GM23338 (cell line): ENCODE data around the gene TRIM68. TPM values are rescaled to one million over a fixed set of nuclear protein-coding genes. Genes with fewer than 3 reads are reported as not detected.

ENCODE experiments used
- ATAC-seq: fragments of 200-7000 bp; cut with Tn5 transposase; 3 replicates; pipeline ENCODE4 v1.9.1; 2020
- DNase-seq: peaks from one replicate; pipeline ENCODE4 v3.0.0-alpha.2; 2015; ENCODE audit warnings: low spot score
- H2AFZ ChIP-seq: fragments of 200-600 bp; sonication (generic); 2 replicates; pipeline ENCODE4 v1.8.0; 2016; ENCODE audit warnings: antibody characterized with exemption, mild to moderate bottlenecking, moderate library complexity
- H3F3A ChIP-seq: fragments of 200-600 bp; sonication (generic); replicated peaks from 2 replicates; pipeline ENCODE4 v1.8.0; 2017; ENCODE audit warnings: antibody characterized with exemption, mixed run types, low read depth
- H3K27ac ChIP-seq: fragments of 200-600 bp; sonication (generic); 2 replicates; pipeline ENCODE4 v1.6.1; 2016; ENCODE audit warnings: low read depth
- H3K27me3 ChIP-seq: fragments of 200-600 bp; sonication (generic); 2 replicates; pipeline ENCODE4 v1.8.0; 2016; ENCODE audit warnings: mild to moderate bottlenecking, mixed run types, moderate library complexity; ENCODE audit not compliant: insufficient read depth
- H3K36me3 ChIP-seq: fragments of 200-600 bp; sonication (generic); 2 replicates; pipeline ENCODE4 v1.8.0; 2016; ENCODE audit warnings: mild to moderate bottlenecking; ENCODE audit not compliant: insufficient read depth
- H3K4me1 ChIP-seq: fragments of 200-600 bp; sonication (generic); 2 replicates; pipeline ENCODE4 v1.8.0; 2016; ENCODE audit warnings: mild to moderate bottlenecking, moderate library complexity; ENCODE audit not compliant: insufficient read depth
- H3K4me2 ChIP-seq: fragments of 200-600 bp; sonication (generic); 2 replicates; pipeline ENCODE4 v1.7.1; 2017; ENCODE audit warnings: mixed run types
- H3K4me3 ChIP-seq: fragments of 200-600 bp; sonication (generic); 2 replicates; pipeline ENCODE4 v1.6.1; 2016; ENCODE audit warnings: mixed run types
- H3K79me2 ChIP-seq: fragments of 200-600 bp; sonication (generic); replicated peaks from 2 replicates; pipeline ENCODE4 v1.8.0; 2017; ENCODE audit warnings: mild to moderate bottlenecking; ENCODE audit not compliant: insufficient read depth
- H3K9me2 ChIP-seq: fragments of 200-600 bp; sonication (generic); 2 replicates; pipeline ENCODE4 v1.8.0; 2017; ENCODE audit not compliant: insufficient read depth
- H4K20me1 ChIP-seq: fragments of 200-600 bp; sonication (generic); replicated peaks from 2 replicates; pipeline ENCODE4 v1.8.0; 2017; ENCODE audit warnings: mild to moderate bottlenecking; ENCODE audit not compliant: insufficient read depth
- H3K27ac Mint-ChIP-seq: 2 replicates; pipeline ENCODE4 v1.8.0; 2020; ENCODE audit warnings: inconsistent platforms, mild to moderate bottlenecking, moderate library complexity, mixed read lengths
- H3K27me3 Mint-ChIP-seq: 3 replicates; pipeline ENCODE4 v1.8.0; 2022; ENCODE audit warnings: low read depth, mild to moderate bottlenecking, moderate library complexity, mixed read lengths, inconsistent platforms; ENCODE audit not compliant: insufficient read depth, poor library complexity
- H3K36me3 Mint-ChIP-seq: 3 replicates; pipeline ENCODE4 v1.8.0; 2021; ENCODE audit warnings: low read depth, mild to moderate bottlenecking, inconsistent platforms, moderate library complexity, mixed read lengths
- H3K4me1 Mint-ChIP-seq: 3 replicates; pipeline ENCODE4 v1.8.0; 2020; ENCODE audit warnings: mild to moderate bottlenecking, inconsistent platforms, mixed read lengths
- H3K4me3 Mint-ChIP-seq: 3 replicates; pipeline ENCODE4 v1.8.0; 2021; ENCODE audit warnings: moderate library complexity, mild to moderate bottlenecking, inconsistent platforms, mixed read lengths
- H3K9me3 Mint-ChIP-seq: 3 replicates; pipeline ENCODE4 v1.8.0; 2020; ENCODE audit warnings: moderate library complexity, mild to moderate bottlenecking, inconsistent platforms, mixed read lengths
- CREB1 ChIP-seq: fragments of 250-450 bp; sonication (Bioruptor Pico); IDR thresholded peaks from 2 replicates; pipeline ENCODE4 v1.5.0; 2020; ENCODE audit warnings: low read depth, mild to moderate bottlenecking, moderate library complexity
- ETS1 ChIP-seq: IDR thresholded peaks from 2 replicates; pipeline ENCODE4 v1.6.1; 2016; ENCODE audit warnings: antibody characterized with exemption
- EZH2 ChIP-seq: fragments of 200-600 bp; sonication (generic); IDR thresholded peaks from one replicate; pipeline ENCODE4 v1.8.0; 2017; ENCODE audit warnings: antibody characterized with exemption, mild to moderate bottlenecking, low read depth; ENCODE audit not compliant: unreplicated experiment
- EZH2phosphoT487 ChIP-seq: fragments of 200-600 bp; sonication (generic); IDR thresholded peaks from one replicate; pipeline ENCODE4 v1.8.1; 2018; ENCODE audit warnings: antibody characterized with exemption; ENCODE audit not compliant: unreplicated experiment
- JUNB ChIP-seq: IDR thresholded peaks from one replicate; pipeline ENCODE4 v1.6.1; 2016; ENCODE audit warnings: antibody characterized with exemption; ENCODE audit not compliant: unreplicated experiment
- NANOG ChIP-seq: IDR thresholded peaks from 2 replicates; pipeline ENCODE4 v1.6.1; 2016; ENCODE audit warnings: antibody characterized with exemption, borderline replicate concordance
- POLR2AphosphoS5 ChIP-seq: IDR thresholded peaks from 2 replicates; pipeline ENCODE4 v1.6.1; 2016; ENCODE audit warnings: antibody characterized with exemption, low read depth
- STAT1 ChIP-seq: IDR thresholded peaks from one replicate; pipeline ENCODE4 v1.6.1; 2016; ENCODE audit warnings: antibody characterized with exemption; ENCODE audit not compliant: unreplicated experiment
- ZNF114 ChIP-seq: fragments of 250-450 bp; sonication (Bioruptor Pico); IDR thresholded peaks from 2 replicates; pipeline ENCODE4 v1.5.0; 2020; ENCODE audit warnings: mild to moderate bottlenecking, moderate library complexity
- ZNF331 ChIP-seq: fragments of 250-450 bp; sonication (Bioruptor Pico); IDR thresholded peaks from 2 replicates; pipeline ENCODE4 v1.5.0; 2020; ENCODE audit warnings: low read depth, mild to moderate bottlenecking, moderate library complexity
- polyA plus RNA-seq: library from polyadenylated mRNA; unstranded; fragments of >200 nt; fragmentation: Nextera tagmentation; extraction: Ambion mirVana; gene quantifications from 2 replicates; pipeline ENCODE4 v1.2.1, GENCODE V29; 2016
- total RNA-seq: library from RNA; depleted of rRNA; stranded (reverse); fragments of >200 nt; shearing (Covaris generic); gene quantifications from 2 replicates; pipeline ENCODE4 v1.2.3, GENCODE V29; 2014
- TF ChIP-seq, protein P1 (sequence below): fragments of 250-450 bp; sonication (Bioruptor Pico); IDR thresholded peaks from 2 replicates; pipeline ENCODE4 v1.5.0; 2020; ENCODE audit warnings: mild to moderate bottlenecking, moderate library complexity
- TF ChIP-seq, protein P2 (sequence below), 2 experiments: fragments of 200-600 bp in 1 of 2; sonication (generic) in 1 of 2; conservative IDR thresholded peaks; 2 replicates each; pipeline versions ENCODE4 v1.5.1 to v1.6.1; 2016 to 2017; ENCODE audit warnings: antibody characterized with exemption in 2 of 2, low read depth in 2 of 2, mild to moderate bottlenecking in 2 of 2, moderate library complexity in 1 of 2
- TF ChIP-seq, protein P3 (sequence below): IDR thresholded peaks from one replicate; pipeline ENCODE4 v1.6.1; 2018; ENCODE audit warnings: antibody characterized with exemption; ENCODE audit not compliant: unreplicated experiment

The TRIM68 gene
- total and polyA plus RNA-seq, 2 experiments from 2014 or later, result 1.6 to 5.7 TPM

- Histone ChIP-seq H3K27me3 (no peaks in the 10 kb centered on the region), H3K4me3 (no peak overlapping the region), H3F3A (no peaks in the 10 kb centered on the region), H3K36me3 (no peaks in the 10 kb centered on the region), H4K20me1 (no peaks in the 10 kb centered on the region), H3K9me2 (peaks cover 16% of the 10 kb centered on the region; the same call in 1 of the 2 replicates), H2AFZ (no peak overlapping the region), H3K79me2 (no peaks in the 10 kb centered on the region), H3K27ac (no peak overlapping the region), H3K4me1 (no peaks in the 10 kb centered on the region), H3K4me2 (no peak overlapping the region)
- Mint-ChIP-seq H3K9me3 (no peaks in the 10 kb centered on the region), H3K4me1 (no peaks in the 10 kb centered on the region; the same call in 2 of the 3 replicates), H3K27ac (no peak overlapping the region), H3K27me3 (peaks cover 4% of the 10 kb centered on the region), H3K4me3 (no peak overlapping the region), H3K36me3 (no peaks in the 10 kb centered on the region)
- no peak for TF ChIP-seq CREB1 (CRISPR knock-in tag)
- TF ChIP-seq, protein P1, sequence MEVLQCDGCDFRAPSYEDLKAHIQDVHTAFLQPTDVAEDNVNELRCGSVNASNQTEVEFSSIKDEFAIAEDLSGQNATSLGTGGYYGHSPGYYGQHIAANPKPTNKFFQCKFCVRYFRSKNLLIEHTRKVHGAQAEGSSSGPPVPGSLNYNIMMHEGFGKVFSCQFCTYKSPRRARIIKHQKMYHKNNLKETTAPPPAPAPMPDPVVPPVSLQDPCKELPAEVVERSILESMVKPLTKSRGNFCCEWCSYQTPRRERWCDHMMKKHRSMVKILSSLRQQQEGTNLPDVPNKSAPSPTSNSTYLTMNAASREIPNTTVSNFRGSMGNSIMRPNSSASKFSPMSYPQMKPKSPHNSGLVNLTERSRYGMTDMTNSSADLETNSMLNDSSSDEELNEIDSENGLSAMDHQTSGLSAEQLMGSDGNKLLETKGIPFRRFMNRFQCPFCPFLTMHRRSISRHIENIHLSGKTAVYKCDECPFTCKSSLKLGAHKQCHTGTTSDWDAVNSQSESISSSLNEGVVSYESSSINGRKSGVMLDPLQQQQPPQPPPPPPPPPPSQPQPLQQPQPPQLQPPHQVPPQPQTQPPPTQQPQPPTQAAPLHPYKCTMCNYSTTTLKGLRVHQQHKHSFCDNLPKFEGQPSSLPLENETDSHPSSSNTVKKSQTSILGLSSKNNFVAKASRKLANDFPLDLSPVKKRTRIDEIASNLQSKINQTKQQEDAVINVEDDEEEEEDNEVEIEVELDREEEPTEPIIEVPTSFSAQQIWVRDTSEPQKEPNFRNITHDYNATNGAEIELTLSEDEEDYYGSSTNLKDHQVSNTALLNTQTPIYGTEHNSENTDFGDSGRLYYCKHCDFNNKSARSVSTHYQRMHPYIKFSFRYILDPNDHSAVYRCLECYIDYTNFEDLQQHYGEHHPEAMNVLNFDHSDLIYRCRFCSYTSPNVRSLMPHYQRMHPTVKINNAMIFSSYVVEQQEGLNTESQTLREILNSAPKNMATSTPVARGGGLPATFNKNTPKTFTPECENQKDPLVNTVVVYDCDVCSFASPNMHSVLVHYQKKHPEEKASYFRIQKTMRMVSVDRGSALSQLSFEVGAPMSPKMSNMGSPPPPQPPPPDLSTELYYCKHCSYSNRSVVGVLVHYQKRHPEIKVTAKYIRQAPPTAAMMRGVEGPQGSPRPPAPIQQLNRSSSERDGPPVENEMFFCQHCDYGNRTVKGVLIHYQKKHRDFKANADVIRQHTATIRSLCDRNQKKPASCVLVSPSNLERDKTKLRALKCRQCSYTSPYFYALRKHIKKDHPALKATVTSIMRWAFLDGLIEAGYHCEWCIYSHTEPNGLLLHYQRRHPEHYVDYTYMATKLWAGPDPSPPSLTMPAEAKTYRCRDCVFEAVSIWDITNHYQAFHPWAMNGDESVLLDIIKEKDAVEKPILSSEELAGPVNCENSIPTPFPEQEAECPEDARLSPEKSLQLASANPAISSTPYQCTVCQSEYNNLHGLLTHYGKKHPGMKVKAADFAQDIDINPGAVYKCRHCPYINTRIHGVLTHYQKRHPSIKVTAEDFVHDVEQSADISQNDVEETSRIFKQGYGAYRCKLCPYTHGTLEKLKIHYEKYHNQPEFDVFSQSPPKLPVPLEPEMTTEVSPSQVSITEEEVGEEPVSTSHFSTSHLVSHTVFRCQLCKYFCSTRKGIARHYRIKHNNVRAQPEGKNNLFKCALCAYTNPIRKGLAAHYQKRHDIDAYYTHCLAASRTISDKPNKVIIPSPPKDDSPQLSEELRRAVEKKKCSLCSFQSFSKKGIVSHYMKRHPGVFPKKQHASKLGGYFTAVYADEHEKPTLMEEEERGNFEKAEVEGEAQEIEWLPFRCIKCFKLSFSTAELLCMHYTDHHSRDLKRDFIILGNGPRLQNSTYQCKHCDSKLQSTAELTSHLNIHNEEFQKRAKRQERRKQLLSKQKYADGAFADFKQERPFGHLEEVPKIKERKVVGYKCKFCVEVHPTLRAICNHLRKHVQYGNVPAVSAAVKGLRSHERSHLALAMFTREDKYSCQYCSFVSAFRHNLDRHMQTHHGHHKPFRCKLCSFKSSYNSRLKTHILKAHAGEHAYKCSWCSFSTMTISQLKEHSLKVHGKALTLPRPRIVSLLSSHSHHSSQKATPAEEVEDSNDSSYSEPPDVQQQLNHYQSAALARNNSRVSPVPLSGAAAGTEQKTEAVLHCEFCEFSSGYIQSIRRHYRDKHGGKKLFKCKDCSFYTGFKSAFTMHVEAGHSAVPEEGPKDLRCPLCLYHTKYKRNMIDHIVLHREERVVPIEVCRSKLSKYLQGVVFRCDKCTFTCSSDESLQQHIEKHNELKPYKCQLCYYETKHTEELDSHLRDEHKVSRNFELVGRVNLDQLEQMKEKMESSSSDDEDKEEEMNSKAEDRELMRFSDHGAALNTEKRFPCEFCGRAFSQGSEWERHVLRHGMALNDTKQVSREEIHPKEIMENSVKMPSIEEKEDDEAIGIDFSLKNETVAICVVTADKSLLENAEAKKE, result no peak
- TF ChIP-seq, protein P2, sequence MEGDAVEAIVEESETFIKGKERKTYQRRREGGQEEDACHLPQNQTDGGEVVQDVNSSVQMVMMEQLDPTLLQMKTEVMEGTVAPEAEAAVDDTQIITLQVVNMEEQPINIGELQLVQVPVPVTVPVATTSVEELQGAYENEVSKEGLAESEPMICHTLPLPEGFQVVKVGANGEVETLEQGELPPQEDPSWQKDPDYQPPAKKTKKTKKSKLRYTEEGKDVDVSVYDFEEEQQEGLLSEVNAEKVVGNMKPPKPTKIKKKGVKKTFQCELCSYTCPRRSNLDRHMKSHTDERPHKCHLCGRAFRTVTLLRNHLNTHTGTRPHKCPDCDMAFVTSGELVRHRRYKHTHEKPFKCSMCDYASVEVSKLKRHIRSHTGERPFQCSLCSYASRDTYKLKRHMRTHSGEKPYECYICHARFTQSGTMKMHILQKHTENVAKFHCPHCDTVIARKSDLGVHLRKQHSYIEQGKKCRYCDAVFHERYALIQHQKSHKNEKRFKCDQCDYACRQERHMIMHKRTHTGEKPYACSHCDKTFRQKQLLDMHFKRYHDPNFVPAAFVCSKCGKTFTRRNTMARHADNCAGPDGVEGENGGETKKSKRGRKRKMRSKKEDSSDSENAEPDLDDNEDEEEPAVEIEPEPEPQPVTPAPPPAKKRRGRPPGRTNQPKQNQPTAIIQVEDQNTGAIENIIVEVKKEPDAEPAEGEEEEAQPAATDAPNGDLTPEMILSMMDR (conservative IDR thresholded peaks at IDR 0.05; ENCODE audit: low read depth in 2 of 2), result no peak
- no peak for TF ChIP-seq JUNB
- TF ChIP-seq EZH2phosphoT487, result no peak
- no peak for TF ChIP-seq ETS1
- no peak for TF ChIP-seq ZNF331 (CRISPR knock-in tag)
- TF ChIP-seq STAT1, result no peak
- TF ChIP-seq POLR2AphosphoS5, result no peak
- TF ChIP-seq, protein P3, sequence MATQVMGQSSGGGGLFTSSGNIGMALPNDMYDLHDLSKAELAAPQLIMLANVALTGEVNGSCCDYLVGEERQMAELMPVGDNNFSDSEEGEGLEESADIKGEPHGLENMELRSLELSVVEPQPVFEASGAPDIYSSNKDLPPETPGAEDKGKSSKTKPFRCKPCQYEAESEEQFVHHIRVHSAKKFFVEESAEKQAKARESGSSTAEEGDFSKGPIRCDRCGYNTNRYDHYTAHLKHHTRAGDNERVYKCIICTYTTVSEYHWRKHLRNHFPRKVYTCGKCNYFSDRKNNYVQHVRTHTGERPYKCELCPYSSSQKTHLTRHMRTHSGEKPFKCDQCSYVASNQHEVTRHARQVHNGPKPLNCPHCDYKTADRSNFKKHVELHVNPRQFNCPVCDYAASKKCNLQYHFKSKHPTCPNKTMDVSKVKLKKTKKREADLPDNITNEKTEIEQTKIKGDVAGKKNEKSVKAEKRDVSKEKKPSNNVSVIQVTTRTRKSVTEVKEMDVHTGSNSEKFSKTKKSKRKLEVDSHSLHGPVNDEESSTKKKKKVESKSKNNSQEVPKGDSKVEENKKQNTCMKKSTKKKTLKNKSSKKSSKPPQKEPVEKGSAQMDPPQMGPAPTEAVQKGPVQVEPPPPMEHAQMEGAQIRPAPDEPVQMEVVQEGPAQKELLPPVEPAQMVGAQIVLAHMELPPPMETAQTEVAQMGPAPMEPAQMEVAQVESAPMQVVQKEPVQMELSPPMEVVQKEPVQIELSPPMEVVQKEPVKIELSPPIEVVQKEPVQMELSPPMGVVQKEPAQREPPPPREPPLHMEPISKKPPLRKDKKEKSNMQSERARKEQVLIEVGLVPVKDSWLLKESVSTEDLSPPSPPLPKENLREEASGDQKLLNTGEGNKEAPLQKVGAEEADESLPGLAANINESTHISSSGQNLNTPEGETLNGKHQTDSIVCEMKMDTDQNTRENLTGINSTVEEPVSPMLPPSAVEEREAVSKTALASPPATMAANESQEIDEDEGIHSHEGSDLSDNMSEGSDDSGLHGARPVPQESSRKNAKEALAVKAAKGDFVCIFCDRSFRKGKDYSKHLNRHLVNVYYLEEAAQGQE, result no peak
- no peak for TF ChIP-seq ZNF114 (CRISPR knock-in tag)
- TF ChIP-seq EZH2, result no peak
- TF ChIP-seq NANOG, result no peak
- DNase-seq (no peak), ATAC-seq (no peak)
These were observed 31.9 kb upstream of the TRIM68 start for GRCh38 chr11:4639931-4640330.
